Endothelial cell of umbilical vein (primary cell): ENCODE data around the gene OR51E2.

Source experiments
- CTCF ChIP-seq, 2 donors: IDR thresholded peaks; 1 replicate in 1 of 2; 2 replicates in 1 of 2; pipeline ENCODE4 v1.5.1; 2011; ENCODE audit warnings: low read length in 2 of 2, mild to moderate bottlenecking in 2 of 2, moderate library complexity in 2 of 2, control low read depth in 1 of 2, inconsistent platforms in 1 of 2, low read depth in 1 of 2; ENCODE audit not compliant: insufficient read depth in 1 of 2; ENCODE audit errors: extremely low read depth in 1 of 2
- EZH2 ChIP-seq: IDR thresholded peaks from 2 replicates; pipeline ENCODE4 v1.6.1; 2012; ENCODE audit warnings: borderline replicate concordance, low read depth, mild to moderate bottlenecking, moderate library complexity, low read length, inconsistent platforms; ENCODE audit not compliant: severe bottlenecking
- GATA2 ChIP-seq: IDR thresholded peaks from 2 replicates; pipeline ENCODE4 v1.7.0; 2011; ENCODE audit warnings: low read depth, mild to moderate bottlenecking, moderate library complexity, mixed read lengths, low read length; ENCODE audit not compliant: insufficient read length, insufficient read depth
- MAX ChIP-seq: IDR thresholded peaks from 2 replicates; pipeline ENCODE4 v1.6.1; 2011; ENCODE audit not compliant: insufficient read depth, insufficient read length
- POLR2A ChIP-seq: IDR thresholded peaks from 2 replicates; pipeline ENCODE4 v1.6.1; 2012; ENCODE audit warnings: low read depth, mild to moderate bottlenecking, control low read depth, low read length

GRCh38 chr11:4662876-4663275 is 34.8 kb downstream of the OR51E2 start:
- no peak for TF ChIP-seq CTCF (IDR thresholded peaks at IDR 0.05; ENCODE audit: extremely low read depth in 1 of 2, insufficient read depth in 1 of 2, low read depth in 1 of 2, low read length in 2 of 2)
- TF ChIP-seq POLR2A, result no peak
- TF ChIP-seq MAX, result no peak
- no peak for TF ChIP-seq GATA2
- TF ChIP-seq EZH2, result no peak
